Measurements from ENCODE around the gene PCDH9. TPM values are rescaled to one million over a fixed set of nuclear protein-coding genes. Genes with fewer than 3 reads are reported as not detected.

Gene PCDH9
- total and polyA plus RNA-seq, 11 donors = 3.0 to 39.6 (median 21.6) TPM

DNA sequence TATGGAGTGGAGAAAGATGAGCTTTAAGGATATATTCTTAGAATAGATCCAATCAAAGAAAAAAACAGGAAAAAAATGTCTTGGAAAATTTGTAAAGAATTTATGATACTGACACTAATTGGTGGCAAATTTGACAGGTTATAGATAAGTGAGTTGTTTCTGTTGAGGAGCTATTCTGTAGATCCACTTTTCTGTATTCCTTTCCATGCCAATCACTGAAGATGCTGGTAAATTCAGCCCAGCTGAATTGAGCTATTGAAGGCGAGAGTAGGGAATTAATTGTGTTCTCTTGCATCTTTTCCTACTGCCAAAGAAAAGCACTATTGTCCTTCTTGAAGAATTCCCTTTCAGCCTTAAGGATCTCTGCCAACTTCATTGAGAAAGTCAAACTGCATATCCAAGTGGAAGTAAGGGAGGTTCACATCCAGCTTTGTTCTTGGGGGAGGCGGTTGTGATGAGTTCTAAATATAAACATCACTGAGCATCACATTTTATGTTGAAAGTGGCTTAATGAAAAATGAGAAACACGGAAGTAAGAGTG, 113.1 kb downstream of the PCDH9 start:
- Histone ChIP-seq H3K27me3 (no peaks in the 10 kb centered on the region), H3K9me3 (no peaks in the 10 kb centered on the region), H3K4me3 (no peak overlapping the region), H3K4me1 (peaks cover 0 to 3% (median 0%) of the 10 kb centered on the region in 12 donors), H3K36me3 (no peaks in the 10 kb centered on the region), H3K27ac (no peak overlapping the region)
- 51 to 64% (median 55%) methylated on average over 3 of the region's 3 CpGs for WGBS, 4 donors
- ATAC-seq (no peak), DNase-seq (no peak)
- TF ChIP-seq POLR2A (IDR thresholded peaks at IDR 0.05) = no peak
- TF ChIP-seq, protein P1, sequence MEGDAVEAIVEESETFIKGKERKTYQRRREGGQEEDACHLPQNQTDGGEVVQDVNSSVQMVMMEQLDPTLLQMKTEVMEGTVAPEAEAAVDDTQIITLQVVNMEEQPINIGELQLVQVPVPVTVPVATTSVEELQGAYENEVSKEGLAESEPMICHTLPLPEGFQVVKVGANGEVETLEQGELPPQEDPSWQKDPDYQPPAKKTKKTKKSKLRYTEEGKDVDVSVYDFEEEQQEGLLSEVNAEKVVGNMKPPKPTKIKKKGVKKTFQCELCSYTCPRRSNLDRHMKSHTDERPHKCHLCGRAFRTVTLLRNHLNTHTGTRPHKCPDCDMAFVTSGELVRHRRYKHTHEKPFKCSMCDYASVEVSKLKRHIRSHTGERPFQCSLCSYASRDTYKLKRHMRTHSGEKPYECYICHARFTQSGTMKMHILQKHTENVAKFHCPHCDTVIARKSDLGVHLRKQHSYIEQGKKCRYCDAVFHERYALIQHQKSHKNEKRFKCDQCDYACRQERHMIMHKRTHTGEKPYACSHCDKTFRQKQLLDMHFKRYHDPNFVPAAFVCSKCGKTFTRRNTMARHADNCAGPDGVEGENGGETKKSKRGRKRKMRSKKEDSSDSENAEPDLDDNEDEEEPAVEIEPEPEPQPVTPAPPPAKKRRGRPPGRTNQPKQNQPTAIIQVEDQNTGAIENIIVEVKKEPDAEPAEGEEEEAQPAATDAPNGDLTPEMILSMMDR (IDR thresholded peaks at IDR 0.05) = no peak
- intact Hi-C loops (cut with DNase I) = no loop called here

DNA sequence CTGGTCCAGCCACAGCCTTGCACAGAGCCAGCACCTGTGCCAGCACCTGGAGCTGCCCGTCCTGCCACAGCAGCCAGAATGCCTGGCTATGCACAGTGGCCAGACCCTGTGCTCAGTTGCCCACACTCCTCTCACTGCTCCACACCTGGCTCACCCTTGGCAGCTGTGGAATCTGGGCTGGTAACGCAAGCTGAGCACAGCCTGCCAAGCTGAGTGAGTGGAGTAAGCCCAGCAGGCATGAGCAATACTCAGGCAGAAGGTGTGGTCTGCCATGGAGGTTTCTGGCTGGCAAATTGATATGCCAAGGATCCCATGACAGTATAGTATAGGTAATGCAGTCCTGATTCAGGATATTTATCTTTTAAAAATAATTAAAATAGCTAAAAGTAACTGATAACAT, 122.2 kb downstream of the PCDH9 start:
- ATAC-seq (peak in 1 of 4 donors; percentile 20), DNase-seq (peak in 1 of 5 donors; percentile 33)
- H3K4me3 ChIP-seq = no peak overlapping the region
- H3K4me1 ChIP-seq = peaks cover 0 to under 1% (median 0%) of the 10 kb centered on the region in 12 donors
- H3K9me3 ChIP-seq = peaks cover 0 to 10% (median 0%) of the 10 kb centered on the region in 12 donors
- TF ChIP-seq, protein P1 (IDR thresholded peaks at IDR 0.05) = no peak
- TF ChIP-seq POLR2A (IDR thresholded peaks at IDR 0.05) = no peak
- no peaks in the 10 kb centered on the region for H3K36me3 ChIP-seq
- no peaks in the 10 kb centered on the region for H3K27me3 ChIP-seq
- intact Hi-C loops (cut with DNase I) = no loop called here
- H3K27ac ChIP-seq = no peak overlapping the region
- 97 to 100% (median 98%) methylated on average over 2 of the region's 2 CpGs for WGBS, 4 donors

DNA sequence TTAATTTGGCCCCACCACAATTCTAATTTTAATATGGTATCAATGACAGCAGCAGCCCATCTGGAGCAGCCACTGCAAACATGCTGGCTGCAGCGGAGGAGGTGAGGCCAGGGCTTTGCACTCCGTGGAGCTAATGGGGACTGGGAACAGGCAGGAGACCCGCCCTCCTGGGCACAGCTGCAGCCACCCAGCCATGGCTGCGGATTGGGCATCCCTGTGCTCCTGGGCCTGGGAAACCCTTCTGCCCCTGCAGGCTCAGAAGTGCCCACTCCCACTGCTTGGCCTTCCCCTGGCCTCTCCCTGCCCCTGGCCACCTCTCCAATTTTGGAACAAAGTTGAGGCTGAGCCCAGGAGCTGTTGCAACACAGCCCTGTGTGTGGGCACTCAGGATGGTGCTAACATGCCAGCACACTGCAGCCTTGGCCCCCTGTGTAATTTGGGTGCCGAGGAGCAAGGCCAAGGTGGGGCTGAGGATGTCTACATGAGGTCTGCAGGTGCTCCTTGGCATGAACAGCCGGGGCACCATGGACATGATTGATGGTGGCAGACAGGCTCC, 123.6 kb downstream of the PCDH9 start:
- H3K4me3 ChIP-seq = no peak overlapping the region
- peak in 1 of 4 donors; percentile 57 for ATAC-seq
- H3K36me3 ChIP-seq = no peaks in the 10 kb centered on the region
- WGBS, 4 donors = 74 to 96% (median 93%) methylated on average over 4 to 6 of the region's 6 CpGs
- H3K9me3 ChIP-seq = peaks cover 0 to 10% (median 0%) of the 10 kb centered on the region in 12 donors
- DNase-seq = peak in 1 of 5 donors; percentile 26
- H3K4me1 ChIP-seq = peaks cover 0 to 8% (median 0%) of the 10 kb centered on the region in 12 donors
- H3K27ac ChIP-seq = no peak overlapping the region
- no peaks in the 10 kb centered on the region for H3K27me3 ChIP-seq
- intact Hi-C loops (cut with DNase I) = no loop called here
- TF ChIP-seq, protein P1 (IDR thresholded peaks at IDR 0.05) = no peak

DNA sequence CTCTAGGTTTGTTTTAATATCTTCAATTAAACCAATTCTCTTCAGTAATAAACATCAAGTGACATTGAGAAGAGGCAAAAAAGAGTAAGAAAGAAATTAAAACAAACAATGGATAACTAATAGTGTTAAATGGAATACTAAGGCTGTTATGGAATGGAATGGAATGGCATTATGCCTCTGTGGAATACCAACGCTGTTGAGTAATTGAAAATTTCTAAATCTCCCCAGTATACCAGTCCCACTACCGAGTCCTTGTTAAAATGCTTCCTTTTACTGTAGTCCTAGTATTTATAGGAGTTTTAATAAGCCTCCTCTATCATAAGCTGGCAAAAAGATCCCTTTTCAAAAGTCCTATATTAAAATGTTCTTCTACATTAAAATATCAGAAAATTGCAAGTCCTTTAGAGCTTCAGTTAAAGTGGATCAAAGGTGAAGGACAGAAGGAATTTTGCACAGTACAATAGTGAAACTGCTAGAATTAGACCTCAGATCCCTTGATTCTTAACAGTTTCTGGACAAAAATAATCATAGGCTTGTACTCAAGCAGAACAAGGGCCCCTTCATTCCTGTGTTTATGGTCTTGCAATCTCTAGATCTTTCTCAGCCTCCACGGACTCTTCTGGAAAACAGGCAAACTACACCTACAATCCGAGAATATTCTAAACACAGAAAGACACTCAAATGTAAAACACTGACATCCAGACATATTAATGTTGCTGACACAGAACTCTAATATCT, 128.2 kb downstream of the PCDH9 start:
- ATAC-seq (peak in 2 of 4 donors; percentile 48 to 56), DNase-seq (no peak)
- no peak for TF ChIP-seq POLR2A (IDR thresholded peaks at IDR 0.05)
- TF ChIP-seq, protein P1 (IDR thresholded peaks at IDR 0.05) = no peak
- Histone ChIP-seq H3K9me3 (no peaks in the 10 kb centered on the region), H3K36me3 (no peaks in the 10 kb centered on the region), H3K4me1 (peaks cover 0 to 16% (median 0%) of the 10 kb centered on the region in 12 donors), H3K4me3 (peak overlapping the region in 5 of 12 donors; percentile 16 to 31 (median 22)), H3K27ac (peak overlapping the region in 4 of 12 donors; percentile 15 to 46 (median 18)), H3K27me3 (no peaks in the 10 kb centered on the region)
- 58 to 77% (median 64%) methylated on average over 4 of the region's 4 CpGs for WGBS, 4 donors
- intact Hi-C loops (cut with DNase I) = no loop called here

Data from heart left ventricle (tissue), 16 donors.